Measurements from ENCODE around the gene DMPK.

- TF ChIP-seq CTCF (IDR thresholded peaks at IDR 0.05) (no peak), POLR2A (IDR thresholded peaks at IDR 0.05) (no peak)
Measured at GRCh38 chr19:45784096-45784495, 1.8 kb upstream of the DMPK start.

Data from body of pancreas (tissue), 4 donors.